ENCODE measurements around the gene XRCC4.

XRCC4 gene

GRCh38 chr5:83071286-83072051, 5.9 kb upstream of the XRCC4 start:
- TF ChIP-seq ZFX (IDR thresholded peaks at IDR 0.05): no peak
- no peak for TF ChIP-seq CTCF (conservative IDR thresholded peaks at IDR 0.05)
- no peak overlapping the region for H3K27ac ChIP-seq

- H3K27ac ChIP-seq: no peak overlapping the region
- TF ChIP-seq ZFX (IDR thresholded peaks at IDR 0.05): no peak
- no peak for TF ChIP-seq CTCF (conservative IDR thresholded peaks at IDR 0.05)
Measured at GRCh38 chr5:83072966-83073365, 4.4 kb upstream of the XRCC4 start.

GRCh38 chr5:83077662-83078261, 415 bp downstream of the XRCC4 start:
- peak overlapping the region; percentile 88 for H3K27ac ChIP-seq
- TF ChIP-seq ZFX (IDR thresholded peaks at IDR 0.05): 0 out of 2 replicates have a peak, but pooled peaks have one; percentile 2
- TF ChIP-seq CTCF (conservative IDR thresholded peaks at IDR 0.05): no peak

- H3K27ac ChIP-seq: no peak overlapping the region
- TF ChIP-seq ZFX (IDR thresholded peaks at IDR 0.05) (no peak), CTCF (conservative IDR thresholded peaks at IDR 0.05) (no peak)
Measured at GRCh38 chr5:83082750-83083149, 5.4 kb downstream of the XRCC4 start.

DNA sequence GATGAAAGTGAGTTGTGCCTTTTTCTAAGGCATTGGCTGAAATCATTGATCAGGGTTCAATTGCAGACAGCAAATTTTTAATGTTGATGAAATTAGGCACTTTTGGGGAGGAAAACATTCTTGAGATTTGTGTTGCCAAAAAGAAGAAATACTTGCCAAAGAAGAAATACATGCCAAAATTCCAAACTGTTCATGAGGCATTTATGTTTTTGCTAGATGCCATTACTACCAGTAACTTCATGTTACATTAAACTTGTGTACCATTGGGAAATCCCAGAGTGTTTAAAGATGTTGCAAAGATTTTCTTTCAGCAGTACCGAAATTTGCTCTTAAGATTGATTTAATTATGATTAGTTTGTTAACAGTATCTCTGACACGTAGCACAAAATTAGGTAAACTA, 7.0 kb downstream of the XRCC4 start:
- TF ChIP-seq ZFX (IDR thresholded peaks at IDR 0.05): no peak
- no peak for TF ChIP-seq CTCF (conservative IDR thresholded peaks at IDR 0.05)
- H3K27ac ChIP-seq: no peak overlapping the region

- TF ChIP-seq ZFX (IDR thresholded peaks at IDR 0.05) (no peak), CTCF (conservative IDR thresholded peaks at IDR 0.05) (no peak)
- no peak overlapping the region for H3K27ac ChIP-seq
Measured at GRCh38 chr5:83085106-83085505, 7.8 kb downstream of the XRCC4 start.

DNA sequence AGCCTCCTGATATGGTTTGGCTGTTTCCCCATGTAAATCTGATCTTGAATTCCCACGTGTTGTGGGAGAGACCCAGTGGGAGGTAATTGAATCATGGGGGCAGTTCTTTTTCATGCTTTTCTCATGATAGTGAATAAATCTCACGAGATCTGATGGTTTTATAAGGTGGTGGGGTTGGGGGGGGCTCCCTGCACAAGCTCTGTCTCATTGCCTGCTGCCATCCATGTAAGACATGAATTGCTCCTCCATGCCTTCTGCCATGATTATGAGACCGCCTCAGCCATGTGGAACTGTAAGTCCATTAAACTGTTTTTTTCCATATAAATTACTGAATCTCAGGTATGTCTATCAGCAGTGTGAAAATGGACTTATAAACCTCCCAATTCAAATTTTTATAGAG, 12.8 kb downstream of the XRCC4 start:
- TF ChIP-seq CTCF (conservative IDR thresholded peaks at IDR 0.05): no peak
- no peak for TF ChIP-seq ZFX (IDR thresholded peaks at IDR 0.05)
- H3K27ac ChIP-seq: no peak overlapping the region
